Frontal cortex (tissue), 4 donors: ENCODE results near the gene ARL4A. TPM values are rescaled to one million over a fixed set of nuclear protein-coding genes. Genes with fewer than 3 reads are reported as not detected.
"Not testable (repeated sequence)": the region's sequence is repeated elsewhere in the genome, so short reads cannot be mapped to it uniquely, and the experiment has no call there.

ENCODE experiments used
- DNase-seq, 2 donors: peaks; one replicate each; pipeline ENCODE4 v3.0.0; 2012; ENCODE audit warnings: low spot score in 2 of 2
- FAIRE-seq: peaks from 2 replicates; lab custom pipeline; 2012; peaks lifted over from hg19 to GRCh38; lab: Jason Lieb, UNC
- total RNA-seq: library from RNA; depleted of rRNA; stranded (reverse); fragments of >200 nt; gene quantifications from one replicate; pipeline ENCODE4 v1.2.3, GENCODE V29; 2014
- donor health status: control.
- donor health status: control.
- donor health status: control.

Gene ARL4A
- total RNA-seq, 1 donor from 2014 or later: 49.7 TPM

GRCh38 chr7:12660986-12661385, 26.4 kb upstream of the ARL4A start:
- FAIRE-seq, DNase-seq: not testable (repeated sequence)

GRCh38 chr7:12661581-12661980, 25.9 kb upstream of the ARL4A start:
- DNase-seq (no peak), FAIRE-seq (no peak)

GRCh38 chr7:12670000-12670729, 17.3 kb upstream of the ARL4A start:
- FAIRE-seq (no peak), DNase-seq (no peak)

- FAIRE-seq (no peak), DNase-seq (no peak)
Measured at GRCh38 chr7:12670743-12671520, 16.5 kb upstream of the ARL4A start.

- DNase-seq, FAIRE-seq: not testable (repeated sequence)
Measured at GRCh38 chr7:12673436-12673835, 14.0 kb upstream of the ARL4A start.

GRCh38 chr7:12674053-12674452, 13.4 kb upstream of the ARL4A start:
- FAIRE-seq (no peak), DNase-seq (no peak)

GRCh38 chr7:12674861-12675260, 12.6 kb upstream of the ARL4A start:
- no peak for FAIRE-seq
- DNase-seq: no peak

- DNase-seq (peak in 1 of 2 donors; percentile 19), FAIRE-seq (no peak)
Measured at GRCh38 chr7:12683678-12684585, 3.5 kb upstream of the ARL4A start.

- no peak for FAIRE-seq
- DNase-seq: no peak
Measured at GRCh38 chr7:12684733-12685132, 2.7 kb upstream of the ARL4A start.

GRCh38 chr7:12685550-12685949, 1.9 kb upstream of the ARL4A start:
- no peak for FAIRE-seq
- DNase-seq: peak; percentile 13 to 37

GRCh38 chr7:12686234-12686890, 1.1 kb upstream of the ARL4A start:
- DNase-seq (peak; percentile 77 to 83), FAIRE-seq (no peak)

GRCh38 chr7:12687718-12688171, 312 bp downstream of the ARL4A start:
- FAIRE-seq: no peak
- no peak for DNase-seq

- not testable (repeated sequence) for DNase-seq, FAIRE-seq
Measured at GRCh38 chr7:12688485-12689170, 1.2 kb downstream of the ARL4A start.

- DNase-seq: no peak
- no peak for FAIRE-seq
Measured at GRCh38 chr7:12689451-12689850, 2.0 kb downstream of the ARL4A start.

GRCh38 chr7:12690041-12690878, 2.8 kb downstream of the ARL4A start:
- DNase-seq (no peak), FAIRE-seq (no peak)

- FAIRE-seq: not testable (repeated sequence)
Measured at GRCh38 chr7:12691388-12691787, 4.0 kb downstream of the ARL4A start.

GRCh38 chr7:12692035-12692434, 4.6 kb downstream of the ARL4A start:
- no peak for DNase-seq
- FAIRE-seq: no peak

More at GRCh38 chr7:12691388-12691787, 4.0 kb downstream of the ARL4A start:
- DNase-seq: not testable (repeated sequence)
